ENCODE data around the gene PICK1.
"Not testable (repeated sequence)": the region's sequence is repeated elsewhere in the genome, so short reads cannot be mapped to it uniquely, and the experiment has no call there.

Gene PICK1

DNA sequence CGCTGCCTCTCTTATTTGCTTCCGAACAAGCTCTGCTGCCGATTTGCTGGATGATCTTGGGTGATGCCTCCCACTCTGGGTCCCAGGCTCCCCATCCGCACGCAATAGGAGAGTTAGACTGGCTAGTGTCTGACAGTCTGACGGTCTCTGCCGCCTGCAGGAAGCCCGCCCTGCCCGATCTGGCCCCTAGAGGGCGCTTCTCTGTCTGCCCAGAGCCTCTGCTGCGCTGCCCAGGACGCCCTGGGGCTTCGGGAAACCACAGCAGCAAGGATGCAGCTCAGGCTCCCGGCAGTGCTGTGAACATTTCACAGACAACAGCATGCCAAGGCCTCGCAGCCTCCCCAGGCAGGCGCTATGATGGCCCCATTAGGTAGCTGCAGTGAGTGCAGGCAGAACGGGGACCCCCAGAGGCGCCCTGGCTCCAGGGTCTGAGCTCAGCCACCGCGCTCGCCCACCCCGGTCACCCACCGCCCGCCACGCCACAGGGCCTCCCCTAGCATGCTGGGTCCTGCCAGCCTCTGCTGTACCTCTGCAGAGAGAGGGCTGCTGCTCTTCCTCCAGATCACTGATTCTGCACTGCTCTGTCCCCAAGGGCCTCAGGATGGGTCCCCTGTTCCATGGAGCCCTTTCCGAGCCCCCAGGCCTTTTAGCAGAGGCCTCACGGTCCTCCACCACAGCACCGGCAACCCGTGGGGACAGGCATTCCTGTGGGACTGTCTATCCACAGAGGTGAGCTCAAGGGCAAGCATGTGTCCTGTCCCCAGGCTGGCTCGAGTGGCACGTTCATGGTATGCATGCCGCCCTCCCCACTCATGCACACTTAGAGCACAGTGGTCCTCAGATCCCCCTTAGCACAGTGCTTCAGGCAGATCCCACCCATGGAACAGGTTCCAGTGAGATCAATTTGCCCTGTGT is 57.5 kb downstream of the PICK1 start:
- no peak overlapping the region for H3K27ac ChIP-seq
- no peaks in the 10 kb centered on the region for H4K20me1 ChIP-seq (ENCODE audit: insufficient read depth)
- no peak overlapping the region for H3K9ac ChIP-seq
- no peaks in the 10 kb centered on the region for H3K79me2 ChIP-seq (ENCODE audit: insufficient read depth, low read depth)
- H3K36me3 ChIP-seq (ENCODE audit: insufficient read depth), result no peaks in the 10 kb centered on the region
- peaks cover 9% of the 10 kb centered on the region for H3K4me1 ChIP-seq (ENCODE audit: low read depth, poor library complexity, severe bottlenecking)
- H2AFZ ChIP-seq (ENCODE audit: low read depth), result no peak overlapping the region
- H3K27me3 ChIP-seq (ENCODE audit: insufficient read depth, low read depth), result no peaks in the 10 kb centered on the region
- H3K4me3 ChIP-seq (IDR thresholded peaks at IDR 0.05; ENCODE audit: insufficient read depth, low read depth, low read length), result no peak overlapping the region
- peak overlapping the region; percentile 29; the same call in 1 of the 2 replicates for H3K4me2 ChIP-seq
- TF ChIP-seq, protein P1, sequence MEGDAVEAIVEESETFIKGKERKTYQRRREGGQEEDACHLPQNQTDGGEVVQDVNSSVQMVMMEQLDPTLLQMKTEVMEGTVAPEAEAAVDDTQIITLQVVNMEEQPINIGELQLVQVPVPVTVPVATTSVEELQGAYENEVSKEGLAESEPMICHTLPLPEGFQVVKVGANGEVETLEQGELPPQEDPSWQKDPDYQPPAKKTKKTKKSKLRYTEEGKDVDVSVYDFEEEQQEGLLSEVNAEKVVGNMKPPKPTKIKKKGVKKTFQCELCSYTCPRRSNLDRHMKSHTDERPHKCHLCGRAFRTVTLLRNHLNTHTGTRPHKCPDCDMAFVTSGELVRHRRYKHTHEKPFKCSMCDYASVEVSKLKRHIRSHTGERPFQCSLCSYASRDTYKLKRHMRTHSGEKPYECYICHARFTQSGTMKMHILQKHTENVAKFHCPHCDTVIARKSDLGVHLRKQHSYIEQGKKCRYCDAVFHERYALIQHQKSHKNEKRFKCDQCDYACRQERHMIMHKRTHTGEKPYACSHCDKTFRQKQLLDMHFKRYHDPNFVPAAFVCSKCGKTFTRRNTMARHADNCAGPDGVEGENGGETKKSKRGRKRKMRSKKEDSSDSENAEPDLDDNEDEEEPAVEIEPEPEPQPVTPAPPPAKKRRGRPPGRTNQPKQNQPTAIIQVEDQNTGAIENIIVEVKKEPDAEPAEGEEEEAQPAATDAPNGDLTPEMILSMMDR (conservative IDR thresholded peaks at IDR 0.05; ENCODE audit: low read depth, low read length), result peak; percentile 86

DNA sequence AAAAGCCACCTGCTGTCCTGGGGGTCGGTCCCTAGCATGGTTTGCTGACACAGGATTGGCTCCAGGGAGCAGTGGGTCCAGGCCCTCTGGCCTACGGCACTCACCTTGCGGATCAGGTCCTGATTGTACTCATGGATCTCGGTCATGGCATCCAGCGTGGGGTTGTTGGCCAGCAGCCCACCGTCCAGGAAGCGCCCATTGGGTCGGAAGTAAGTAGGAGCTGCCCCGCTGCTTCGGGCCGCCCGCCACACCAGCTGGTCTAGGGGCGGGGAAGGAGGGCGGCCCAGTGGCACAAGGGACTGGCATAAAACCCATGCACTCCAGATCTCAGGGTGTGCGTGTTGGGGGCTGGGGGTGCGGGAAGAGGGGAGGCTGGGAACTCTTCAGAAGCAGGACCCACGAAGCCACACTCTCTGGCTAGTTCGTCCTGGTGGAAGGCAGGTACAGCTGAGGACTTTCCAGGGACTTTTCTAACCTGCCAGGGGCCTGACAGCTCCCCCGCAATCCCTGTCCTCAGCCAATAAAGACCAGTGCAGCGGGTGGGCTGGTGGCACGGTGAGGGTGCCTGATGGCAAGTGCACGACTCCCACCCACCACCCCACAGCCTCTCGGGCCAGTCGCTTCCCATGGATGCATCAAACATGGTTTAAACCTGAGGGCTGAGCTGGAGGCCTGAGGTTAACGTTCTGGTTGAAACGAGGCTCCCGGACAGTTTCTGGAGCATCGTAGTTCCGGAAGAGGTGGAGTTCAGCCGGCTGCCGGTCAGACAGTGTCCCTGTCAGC is 58.4 kb downstream of the PICK1 start:
- Histone ChIP-seq H3K4me2 (no peak overlapping the region), H4K20me1 (ENCODE audit: insufficient read depth) (no peaks in the 10 kb centered on the region), H3K79me2 (ENCODE audit: insufficient read depth, low read depth) (no peaks in the 10 kb centered on the region), H3K4me1 (ENCODE audit: low read depth, poor library complexity, severe bottlenecking) (peaks cover 9% of the 10 kb centered on the region), H3K36me3 (ENCODE audit: insufficient read depth) (no peaks in the 10 kb centered on the region), H2AFZ (ENCODE audit: low read depth) (no peak overlapping the region), H3K9ac (no peak overlapping the region), H3K27ac (no peak overlapping the region), H3K4me3 (IDR thresholded peaks at IDR 0.05; ENCODE audit: insufficient read depth, low read depth, low read length) (no peak overlapping the region), H3K27me3 (ENCODE audit: insufficient read depth, low read depth) (no peaks in the 10 kb centered on the region)
- TF ChIP-seq, protein P1 (conservative IDR thresholded peaks at IDR 0.05; ENCODE audit: low read depth, low read length), result no peak

DNA sequence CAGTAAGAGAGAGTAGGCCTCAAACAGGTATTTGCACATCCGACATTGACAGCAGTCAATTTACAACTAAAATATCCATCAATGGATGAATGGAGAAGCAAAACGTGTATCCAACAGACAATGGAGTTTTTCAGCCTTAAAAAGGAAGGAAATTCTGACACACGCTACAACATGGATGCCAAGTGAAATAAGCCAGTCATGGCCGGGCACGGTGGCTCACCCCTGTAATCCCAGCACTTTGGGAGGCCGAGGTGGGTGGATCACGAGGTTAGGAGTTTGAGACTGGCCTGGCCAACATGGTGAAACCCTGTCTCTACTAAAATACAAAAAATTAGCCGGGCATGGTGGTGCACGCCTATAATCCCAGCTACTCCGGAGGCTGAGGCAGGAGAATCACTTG is 60.4 kb downstream of the PICK1 start:
- H3K27me3 ChIP-seq (ENCODE audit: insufficient read depth, low read depth); H3K79me2 ChIP-seq (ENCODE audit: insufficient read depth, low read depth); H2AFZ ChIP-seq (ENCODE audit: low read depth); H3K9ac ChIP-seq; H3K4me2 ChIP-seq; H3K4me3 ChIP-seq (IDR thresholded peaks at IDR 0.05; ENCODE audit: insufficient read depth, low read depth, low read length); H3K27ac ChIP-seq; H4K20me1 ChIP-seq (ENCODE audit: insufficient read depth); H3K36me3 ChIP-seq (ENCODE audit: insufficient read depth): not testable (repeated sequence)
- H3K4me1 ChIP-seq (ENCODE audit: low read depth, poor library complexity, severe bottlenecking), result peaks cover 11% of the 10 kb centered on the region

DNA sequence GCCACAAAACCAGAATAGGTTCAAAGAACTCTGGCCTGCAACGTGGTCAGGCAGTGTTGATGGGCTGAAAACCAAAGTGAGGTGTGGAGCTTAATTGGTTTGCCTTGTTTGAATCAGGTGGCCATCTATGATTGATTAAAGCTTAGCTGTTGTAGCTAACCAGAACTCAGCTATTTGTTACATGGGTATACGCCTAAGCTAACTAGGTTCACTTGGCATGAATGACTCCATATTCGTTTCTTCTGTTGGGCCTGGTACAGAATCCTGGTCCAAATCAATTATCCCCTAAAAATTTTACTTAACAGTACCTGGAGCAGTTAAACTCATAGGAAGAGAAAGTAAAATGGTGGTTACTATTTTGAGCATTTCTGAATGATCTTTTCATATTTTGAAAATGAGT is 61.0 kb downstream of the PICK1 start:
- H2AFZ ChIP-seq (ENCODE audit: low read depth), result no peak overlapping the region
- H3K27me3 ChIP-seq (ENCODE audit: insufficient read depth, low read depth), result no peaks in the 10 kb centered on the region
- H3K4me3 ChIP-seq (IDR thresholded peaks at IDR 0.05; ENCODE audit: insufficient read depth, low read depth, low read length), result no peak overlapping the region
- TF ChIP-seq, protein P1 (conservative IDR thresholded peaks at IDR 0.05; ENCODE audit: low read depth, low read length), result no peak
- H3K79me2 ChIP-seq (ENCODE audit: insufficient read depth, low read depth), result no peaks in the 10 kb centered on the region
- no peak overlapping the region for H3K27ac ChIP-seq
- H3K4me2 ChIP-seq, result no peak overlapping the region
- H3K9ac ChIP-seq, result no peak overlapping the region
- no peaks in the 10 kb centered on the region for H3K36me3 ChIP-seq (ENCODE audit: insufficient read depth)
- no peaks in the 10 kb centered on the region for H4K20me1 ChIP-seq (ENCODE audit: insufficient read depth)
- peaks cover 17% of the 10 kb centered on the region for H3K4me1 ChIP-seq (ENCODE audit: low read depth, poor library complexity, severe bottlenecking)

DNA sequence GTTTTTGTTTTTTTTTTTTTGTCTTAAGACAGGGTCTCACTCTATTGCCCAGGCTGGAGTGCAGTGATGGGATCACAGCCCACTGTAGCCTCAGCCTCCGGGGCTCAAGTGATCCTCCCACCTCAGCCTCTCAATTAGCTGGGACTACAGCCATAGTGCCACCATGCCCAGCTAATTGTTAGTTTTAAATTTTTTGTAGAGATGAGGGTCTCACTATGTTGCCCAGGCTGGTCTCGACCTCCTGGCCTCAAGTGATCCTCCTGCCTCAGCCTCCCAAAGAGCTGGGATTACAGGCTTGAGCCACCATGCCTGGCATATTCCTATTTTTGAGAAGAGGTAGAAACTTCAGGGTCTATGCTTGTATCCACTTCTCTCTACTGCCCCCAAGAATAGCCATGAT is 61.5 kb downstream of the PICK1 start:
- peaks cover 18% of the 10 kb centered on the region for H3K4me1 ChIP-seq (ENCODE audit: low read depth, poor library complexity, severe bottlenecking)
- not testable (repeated sequence) for H2AFZ ChIP-seq (ENCODE audit: low read depth); H3K27me3 ChIP-seq (ENCODE audit: insufficient read depth, low read depth); H3K4me3 ChIP-seq (IDR thresholded peaks at IDR 0.05; ENCODE audit: insufficient read depth, low read depth, low read length); H3K4me2 ChIP-seq; H3K36me3 ChIP-seq (ENCODE audit: insufficient read depth); H4K20me1 ChIP-seq (ENCODE audit: insufficient read depth); H3K27ac ChIP-seq; H3K9ac ChIP-seq; H3K79me2 ChIP-seq (ENCODE audit: insufficient read depth, low read depth)
